Stimulated activated CD8-positive, alpha-beta memory T cell treated with anti-CD3 and anti-CD28 coated beads, Interleukin-7, amount 100 ng/mL, for 4 hours (primary cell): Measurements from ENCODE around the gene RASA3.
"Not testable (repeated sequence)": the region's sequence is repeated elsewhere in the genome, so short reads cannot be mapped to it uniquely, and the experiment has no call there.

ENCODE experiments used
- DNase-seq, 2 donors: peaks; one replicate each; pipeline ENCODE4 v3.0.0-alpha.2; 2020; ENCODE audit warnings: low read depth in 2 of 2

RASA3 gene

GRCh38 chr13:114155926-114156883 is 23.8 kb upstream of the RASA3 start:
- DNase-seq = no peak

DNA sequence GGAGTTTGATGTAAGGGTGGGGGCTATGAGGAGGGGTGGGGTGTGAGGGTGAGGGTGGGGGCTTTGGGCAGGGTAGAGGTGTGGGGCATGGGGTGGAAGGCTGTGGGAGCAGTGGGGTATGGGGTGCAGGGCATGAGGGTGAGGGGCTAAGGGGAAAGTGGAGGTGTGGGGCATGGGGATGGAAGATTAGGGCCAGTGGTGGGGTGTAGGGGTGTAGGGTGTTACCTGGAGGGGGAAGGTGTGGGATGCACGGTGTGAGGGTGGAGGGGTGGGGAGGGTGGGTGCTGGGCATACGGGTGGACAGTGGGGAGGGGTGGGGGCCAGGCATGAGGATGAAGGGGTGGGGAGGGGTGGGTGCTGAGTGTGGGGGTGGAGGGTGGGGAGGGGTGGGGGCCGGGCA is 22.9 kb upstream of the RASA3 start:
- DNase-seq = no peak

DNA sequence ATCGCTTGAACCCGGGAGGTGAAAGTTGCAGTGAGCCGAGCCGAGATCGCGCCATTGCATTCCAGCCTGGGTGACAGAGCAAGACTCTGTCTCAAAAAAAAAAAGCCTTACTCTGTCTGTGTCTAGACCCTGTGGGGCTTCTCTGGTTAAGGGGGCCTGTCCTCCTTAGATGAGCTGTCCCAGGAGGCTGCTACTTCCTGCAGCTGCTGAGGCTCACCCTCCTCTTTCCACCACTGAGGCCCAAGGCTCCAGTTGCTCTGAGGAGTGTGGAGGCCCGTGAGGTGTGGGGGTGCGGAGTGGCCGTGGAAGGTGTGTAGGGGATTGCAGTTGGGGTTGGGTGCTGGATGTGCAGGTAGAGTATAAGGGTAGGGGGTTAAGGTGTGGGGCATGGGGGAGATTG is 22.1 kb upstream of the RASA3 start:
- no peak for DNase-seq

DNA sequence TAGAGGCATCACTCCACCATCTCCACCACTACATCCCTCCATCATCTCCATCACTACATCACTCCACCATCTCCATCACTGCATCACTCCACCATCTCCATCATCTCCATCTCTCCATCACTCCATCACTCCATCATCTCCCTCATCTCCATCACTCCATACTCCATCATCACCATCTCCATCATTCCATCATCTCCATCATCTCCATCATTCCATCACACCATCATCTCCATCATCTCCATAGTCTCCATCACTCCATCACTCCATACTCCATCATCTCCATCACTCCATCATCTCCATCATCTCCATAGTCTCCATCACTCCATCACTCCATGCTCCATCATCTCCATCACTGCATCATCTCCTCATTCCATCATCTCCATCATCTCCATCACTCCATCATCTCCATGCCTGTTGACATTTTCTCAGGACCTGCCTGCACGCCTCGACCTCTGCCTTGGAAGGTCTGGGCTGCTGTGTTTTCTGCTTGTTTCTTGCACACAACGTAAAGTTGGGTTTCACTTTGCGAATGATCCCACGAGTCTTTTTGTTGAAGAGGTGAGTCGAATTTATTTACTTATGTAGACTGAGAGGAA is 21.2 kb upstream of the RASA3 start:
- DNase-seq = no peak

DNA sequence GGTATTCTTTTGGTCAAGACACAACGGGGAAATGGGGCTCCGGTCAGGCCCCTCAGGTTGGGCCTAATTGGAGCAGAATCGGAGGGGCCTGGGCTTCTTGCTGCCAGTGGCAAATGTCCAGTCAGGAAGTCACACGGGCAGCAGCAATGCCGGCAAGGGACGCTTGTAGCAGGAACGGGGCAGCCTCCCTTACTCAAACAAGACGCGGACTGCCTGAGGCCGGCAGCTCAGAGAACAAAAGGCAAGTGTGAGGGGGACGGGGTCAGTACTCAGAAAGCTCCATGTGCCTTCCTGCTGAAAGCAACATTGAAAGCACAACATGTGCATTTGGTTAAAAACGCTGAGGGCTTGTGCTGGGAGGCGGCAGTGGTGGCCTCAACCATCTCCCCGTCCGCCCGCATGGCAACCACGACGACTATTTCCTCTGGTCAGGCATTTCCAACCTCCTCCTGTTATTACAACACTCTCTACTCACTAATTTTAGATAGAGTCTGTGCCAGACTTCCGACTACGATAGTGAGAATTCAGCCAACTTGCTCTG is 20.5 kb upstream of the RASA3 start:
- no peak for DNase-seq

GRCh38 chr13:114152285-114152645 is 19.8 kb upstream of the RASA3 start:
- no peak for DNase-seq

DNA sequence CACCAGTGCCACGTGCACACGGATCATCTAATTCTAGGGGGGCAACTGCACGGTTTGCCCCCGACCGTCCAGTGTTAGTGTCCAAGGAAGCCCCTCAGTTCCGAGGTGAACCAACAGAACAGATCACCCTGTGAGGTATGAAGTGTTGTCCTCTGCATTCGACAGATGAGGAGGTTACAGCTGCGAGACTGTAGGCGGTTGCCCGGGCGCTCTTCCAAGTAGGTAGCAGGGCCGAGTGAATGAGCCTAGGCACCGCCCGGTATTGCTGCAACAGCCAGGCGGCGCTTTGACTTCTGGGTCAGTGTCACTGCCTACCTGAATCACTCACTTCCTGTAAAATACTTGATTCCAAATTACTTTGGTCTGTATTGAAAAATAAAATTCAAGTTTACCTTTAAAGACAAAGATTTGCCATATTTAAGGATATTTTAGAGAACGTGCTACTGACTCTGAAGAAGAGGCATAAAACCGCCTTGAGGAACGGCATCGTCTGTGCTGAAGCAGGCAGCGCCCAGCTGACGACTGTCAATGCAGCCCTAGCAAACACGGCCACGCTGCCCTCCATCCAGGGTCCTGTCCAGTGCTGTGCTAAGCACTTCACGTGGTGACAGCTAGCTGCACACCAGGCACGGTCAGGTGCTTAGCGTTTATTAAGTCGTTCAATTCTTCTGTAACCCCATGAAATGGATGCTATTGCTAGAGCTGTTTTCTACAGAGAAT is 19.3 kb upstream of the RASA3 start:
- DNase-seq = peak in 1 of 2 donors; percentile 52

DNA sequence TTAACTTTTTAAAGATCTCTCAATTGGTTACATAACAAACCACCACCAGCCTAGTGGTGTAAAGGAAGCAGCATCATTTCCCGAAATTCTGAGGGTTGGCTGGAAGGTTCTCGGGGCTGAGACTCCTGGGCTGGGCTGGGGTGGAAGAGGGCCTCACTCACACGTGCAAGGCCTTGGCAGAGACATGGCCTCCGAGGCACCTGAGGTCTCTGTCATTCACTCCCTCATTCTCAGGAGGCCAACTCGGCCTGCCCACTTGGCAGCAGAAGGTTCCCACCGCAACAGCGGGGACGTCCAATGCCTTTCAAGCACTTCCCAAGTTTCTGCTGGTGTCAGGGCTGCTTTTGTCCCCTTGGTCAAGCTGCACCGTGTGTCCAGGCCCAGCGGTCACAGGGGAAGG is 18.6 kb upstream of the RASA3 start:
- no peak for DNase-seq

- DNase-seq = no peak
Observed at GRCh38 chr13:114149774-114150740, 17.6 kb upstream of the RASA3 start.

DNA sequence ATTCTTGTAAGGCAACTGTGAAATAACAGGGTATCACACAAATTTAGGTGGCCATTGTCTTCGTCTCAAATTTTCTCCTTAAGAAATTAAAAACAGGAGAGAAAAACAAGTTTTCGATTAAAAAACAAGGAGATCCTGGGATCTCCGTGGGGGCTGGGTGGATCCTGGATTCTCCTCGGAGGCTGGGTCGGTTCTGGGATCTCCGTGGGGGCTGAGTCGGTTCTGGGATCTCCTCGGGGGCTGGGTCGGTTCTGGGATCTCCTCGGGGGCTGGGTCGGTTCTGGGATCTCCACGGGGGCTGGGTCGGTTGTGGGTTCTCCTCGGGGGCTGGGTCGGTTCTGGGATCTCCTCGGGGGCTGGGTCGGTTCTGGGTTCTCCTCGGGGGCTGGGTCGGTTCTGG is 16.5 kb upstream of the RASA3 start:
- not testable (repeated sequence) for DNase-seq

DNA sequence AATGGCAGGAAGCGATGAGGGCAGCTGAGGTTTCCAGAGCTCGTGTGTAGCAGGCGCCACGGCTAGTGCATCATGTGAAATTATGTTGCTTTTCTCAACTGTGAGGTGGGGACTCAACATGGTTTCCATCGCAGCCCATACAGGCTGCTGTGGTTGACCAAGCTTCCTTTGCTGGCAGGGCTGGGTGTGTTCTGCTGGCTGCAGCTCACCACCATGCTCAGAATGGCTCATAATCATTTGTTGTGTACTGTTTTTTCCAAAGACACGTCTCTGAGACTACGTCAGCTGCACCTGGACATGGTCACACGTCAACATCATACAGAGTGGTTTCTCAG is 16.1 kb upstream of the RASA3 start:
- peak; percentile 75 to 77 for DNase-seq

DNA sequence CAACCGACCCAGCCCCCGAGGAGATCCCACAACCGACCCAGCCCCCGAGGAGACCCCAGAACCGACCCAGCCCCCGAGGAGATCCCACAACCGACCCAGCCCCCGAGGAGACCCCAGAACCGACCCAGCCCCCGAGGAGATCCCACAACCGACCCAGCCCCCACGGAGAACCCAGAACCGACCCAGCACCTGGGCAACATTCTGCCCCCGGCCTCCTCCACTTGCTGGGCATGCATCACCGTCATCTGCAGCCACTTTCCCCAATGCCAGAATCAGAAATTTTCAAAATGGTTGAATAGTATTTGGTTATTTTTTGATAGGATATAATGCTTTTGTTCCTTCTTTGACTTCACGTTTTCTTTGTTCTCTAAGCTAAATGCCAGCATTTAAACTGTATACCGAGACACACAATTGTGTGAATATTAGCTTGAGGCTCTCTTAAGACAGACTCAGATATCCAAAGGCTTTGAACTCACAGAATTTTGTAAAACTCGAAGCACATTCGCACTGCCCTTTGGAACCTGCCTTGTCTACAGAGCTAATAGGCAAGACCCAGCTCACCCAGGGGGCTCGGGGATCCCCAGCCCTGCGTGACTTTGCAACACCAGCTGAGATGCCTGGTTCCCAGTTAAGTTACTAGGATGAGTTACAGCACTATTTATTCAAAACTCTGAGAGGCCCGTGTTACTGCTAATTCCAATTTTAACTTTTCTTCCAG is 15.5 kb upstream of the RASA3 start:
- DNase-seq = no peak

GRCh38 chr13:114146629-114147028 is 14.2 kb upstream of the RASA3 start:
- DNase-seq = no peak

GRCh38 chr13:114146173-114146572 is 13.8 kb upstream of the RASA3 start:
- no peak for DNase-seq

DNA sequence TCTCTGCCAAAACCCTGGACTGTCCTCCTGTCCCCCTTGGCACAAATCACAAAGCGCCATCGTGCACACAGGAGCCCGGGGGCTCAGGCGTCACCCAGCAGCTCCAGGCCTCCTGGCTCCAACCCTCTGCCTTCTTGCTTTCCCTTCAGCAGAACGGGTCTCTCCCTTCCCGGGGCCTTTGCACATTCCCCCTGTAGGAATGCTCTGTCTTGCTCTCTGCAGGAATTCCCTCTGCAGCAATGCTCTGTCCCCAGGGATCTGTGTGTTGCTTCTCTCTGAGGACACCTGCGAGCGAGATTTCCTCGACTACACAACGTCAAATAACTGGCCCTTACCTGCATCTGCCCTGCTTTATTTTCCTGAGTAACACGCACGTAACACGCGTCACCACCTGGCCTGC is 13.3 kb upstream of the RASA3 start:
- no peak for DNase-seq

- DNase-seq = no peak
Observed at GRCh38 chr13:114145256-114145655, 12.8 kb upstream of the RASA3 start.

GRCh38 chr13:114144606-114145244 is 12.3 kb upstream of the RASA3 start:
- DNase-seq = no peak

DNA sequence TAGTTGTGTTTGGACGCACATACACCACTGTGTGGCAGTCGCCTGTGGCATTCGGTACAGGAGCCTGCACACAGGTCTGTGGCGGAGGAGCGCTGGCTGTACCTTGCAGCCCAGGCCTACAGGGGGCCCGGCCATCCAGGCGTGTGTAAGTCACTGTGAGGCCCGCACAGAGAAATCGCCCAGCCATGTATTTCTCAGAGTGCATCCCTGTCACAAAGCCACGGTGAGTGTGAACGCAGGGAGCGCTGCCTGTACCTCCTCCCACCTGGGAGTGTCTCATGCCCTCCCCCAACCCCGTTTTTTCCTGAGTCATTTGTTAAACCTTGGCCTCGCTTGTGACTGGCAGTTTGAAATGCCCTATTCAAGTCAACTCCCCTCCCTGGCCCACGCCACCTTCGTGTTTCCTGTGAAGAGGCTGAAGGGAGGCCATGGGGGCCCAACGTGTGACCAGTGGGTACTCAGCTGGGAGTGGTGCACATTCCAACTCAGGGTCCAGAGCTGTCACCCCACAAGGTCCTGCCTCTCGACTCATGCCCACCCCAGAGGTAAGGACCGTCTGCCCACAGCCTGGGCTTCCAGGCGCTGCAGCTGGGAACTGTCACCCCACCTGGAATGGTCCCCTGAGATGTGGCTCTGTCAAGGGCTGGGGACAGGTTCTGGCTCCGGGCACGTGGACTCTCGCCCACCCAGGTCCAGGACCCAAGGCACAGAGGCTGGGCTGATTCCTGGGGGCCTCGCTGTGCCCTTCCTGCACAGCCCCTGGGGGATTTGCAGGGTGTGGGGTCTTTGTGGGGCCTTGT is 11.6 kb upstream of the RASA3 start:
- peak in 1 of 2 donors; percentile 41 for DNase-seq
